Parathyroid adenoma (tissue), 2 donors: ENCODE results near the gene SCARB1.

ENCODE experiments used
- H2AFZ ChIP-seq: fragments of 300-600 bp; sonication (generic); one replicate; pipeline ENCODE4 v1.7.0; 2017; ENCODE audit warnings: antibody characterized with exemption, mild to moderate bottlenecking
- H3K27ac ChIP-seq: fragments of 300-600 bp; sonication (generic); one replicate; pipeline ENCODE4 v1.7.0; 2017
- H3K27me3 ChIP-seq: fragments of 300-600 bp; sonication (generic); one replicate; pipeline ENCODE4 v1.7.0; 2017; ENCODE audit warnings: low read length; ENCODE audit not compliant: control insufficient read depth, insufficient read depth
- H3K36me3 ChIP-seq: fragments of 300-600 bp; sonication (generic); one replicate; pipeline ENCODE4 v1.7.0; 2017; ENCODE audit warnings: low read length; ENCODE audit not compliant: control insufficient read depth, insufficient read depth
- H3K4me1 ChIP-seq: fragments of 300-600 bp; sonication (generic); one replicate; pipeline ENCODE4 v1.7.0; 2017; ENCODE audit warnings: control low read depth
- H3K4me2 ChIP-seq: fragments of 300-600 bp; sonication (generic); one replicate; pipeline ENCODE4 v1.7.0; 2017; ENCODE audit warnings: low read length
- H3K4me3 ChIP-seq: fragments of 300-600 bp; sonication (generic); one replicate; pipeline ENCODE4 v1.7.0; 2017; ENCODE audit warnings: low read depth, low read length
- H3K79me2 ChIP-seq: fragments of 300-600 bp; sonication (generic); one replicate; pipeline ENCODE4 v1.7.0; 2017; ENCODE audit warnings: control low read depth
- H3K9ac ChIP-seq: fragments of 300-600 bp; sonication (generic); one replicate; pipeline ENCODE4 v1.7.0; 2017; ENCODE audit warnings: mild to moderate bottlenecking
- H3K9me3 ChIP-seq: fragments of 300-600 bp; sonication (generic); one replicate; pipeline ENCODE4 v1.7.0; 2017; ENCODE audit warnings: low read length; ENCODE audit not compliant: control insufficient read depth
- CTCF ChIP-seq: fragments of 300-600 bp; sonication (generic); IDR thresholded peaks from one replicate; pipeline ENCODE4 v1.7.0; 2017; ENCODE audit warnings: antibody characterized with exemption, mild to moderate bottlenecking
- donor health status: primary hyperparathyroidism.

SCARB1 gene

GRCh38 chr12:124832856-124833255 lies 30.8 kb downstream of the SCARB1 start:
- no peak for TF ChIP-seq CTCF
- no peaks in the 10 kb centered on the region for H3K36me3 ChIP-seq
- H3K9me3 ChIP-seq, result no peaks in the 10 kb centered on the region
- no peaks in the 10 kb centered on the region for H3K27me3 ChIP-seq
- no peak overlapping the region for H3K4me3 ChIP-seq
- peaks cover 3% of the 10 kb centered on the region for H3K4me1 ChIP-seq
- peaks cover 8% of the 10 kb centered on the region for H3K79me2 ChIP-seq
- no peak overlapping the region for H3K9ac ChIP-seq
- H3K4me2 ChIP-seq, result no peak overlapping the region
- H2AFZ ChIP-seq, result no peak overlapping the region
- no peak overlapping the region for H3K27ac ChIP-seq

GRCh38 chr12:124831590-124831989 lies 32.1 kb downstream of the SCARB1 start:
- no peak for TF ChIP-seq CTCF
- Histone ChIP-seq H3K4me1 (peaks cover 3% of the 10 kb centered on the region), H3K9ac (no peak overlapping the region), H3K9me3 (no peaks in the 10 kb centered on the region), H3K27ac (no peak overlapping the region), H3K27me3 (no peaks in the 10 kb centered on the region), H3K4me2 (no peak overlapping the region), H2AFZ (no peak overlapping the region), H3K4me3 (no peak overlapping the region), H3K36me3 (no peaks in the 10 kb centered on the region), H3K79me2 (peaks cover 8% of the 10 kb centered on the region)

GRCh38 chr12:124830306-124830705 lies 33.4 kb downstream of the SCARB1 start:
- Histone ChIP-seq H3K36me3 (no peaks in the 10 kb centered on the region), H3K9ac (no peak overlapping the region), H3K4me1 (peaks cover 3% of the 10 kb centered on the region), H3K27me3 (no peaks in the 10 kb centered on the region), H3K4me3 (no peak overlapping the region), H2AFZ (no peak overlapping the region), H3K4me2 (no peak overlapping the region), H3K27ac (no peak overlapping the region), H3K9me3 (no peaks in the 10 kb centered on the region), H3K79me2 (peaks cover 6% of the 10 kb centered on the region)
- TF ChIP-seq CTCF, result no peak

GRCh38 chr12:124829708-124830304 lies 33.9 kb downstream of the SCARB1 start:
- Histone ChIP-seq H3K4me2 (no peak overlapping the region), H3K27ac (no peak overlapping the region), H3K79me2 (peaks cover 6% of the 10 kb centered on the region), H2AFZ (no peak overlapping the region), H3K36me3 (no peaks in the 10 kb centered on the region), H3K9ac (no peak overlapping the region), H3K4me3 (no peak overlapping the region), H3K27me3 (no peaks in the 10 kb centered on the region), H3K4me1 (peaks cover 3% of the 10 kb centered on the region), H3K9me3 (no peaks in the 10 kb centered on the region)
- no peak for TF ChIP-seq CTCF

- H3K4me2 ChIP-seq, result no peak overlapping the region
- no peak for TF ChIP-seq CTCF
- no peak overlapping the region for H2AFZ ChIP-seq
- no peaks in the 10 kb centered on the region for H3K36me3 ChIP-seq
- no peak overlapping the region for H3K27ac ChIP-seq
- H3K79me2 ChIP-seq, result peaks cover 6% of the 10 kb centered on the region
- no peak overlapping the region for H3K9ac ChIP-seq
- no peaks in the 10 kb centered on the region for H3K27me3 ChIP-seq
- no peaks in the 10 kb centered on the region for H3K9me3 ChIP-seq
- peaks cover 3% of the 10 kb centered on the region for H3K4me1 ChIP-seq
- H3K4me3 ChIP-seq, result no peak overlapping the region
Observed at GRCh38 chr12:124829008-124829707, 34.5 kb downstream of the SCARB1 start.
